Nucleus accumbens (tissue), 56 donors: ENCODE results near the gene SGTA.
"Not testable (repeated sequence)": the region's sequence is repeated elsewhere in the genome, so short reads cannot be mapped to it uniquely, and the experiment has no call there.

Experiments
- DNase-seq, 56 donors: peaks; one replicate each; lab custom pipeline; 2025; lab: John Stamatoyannopoulos, UW

The SGTA gene

DNA sequence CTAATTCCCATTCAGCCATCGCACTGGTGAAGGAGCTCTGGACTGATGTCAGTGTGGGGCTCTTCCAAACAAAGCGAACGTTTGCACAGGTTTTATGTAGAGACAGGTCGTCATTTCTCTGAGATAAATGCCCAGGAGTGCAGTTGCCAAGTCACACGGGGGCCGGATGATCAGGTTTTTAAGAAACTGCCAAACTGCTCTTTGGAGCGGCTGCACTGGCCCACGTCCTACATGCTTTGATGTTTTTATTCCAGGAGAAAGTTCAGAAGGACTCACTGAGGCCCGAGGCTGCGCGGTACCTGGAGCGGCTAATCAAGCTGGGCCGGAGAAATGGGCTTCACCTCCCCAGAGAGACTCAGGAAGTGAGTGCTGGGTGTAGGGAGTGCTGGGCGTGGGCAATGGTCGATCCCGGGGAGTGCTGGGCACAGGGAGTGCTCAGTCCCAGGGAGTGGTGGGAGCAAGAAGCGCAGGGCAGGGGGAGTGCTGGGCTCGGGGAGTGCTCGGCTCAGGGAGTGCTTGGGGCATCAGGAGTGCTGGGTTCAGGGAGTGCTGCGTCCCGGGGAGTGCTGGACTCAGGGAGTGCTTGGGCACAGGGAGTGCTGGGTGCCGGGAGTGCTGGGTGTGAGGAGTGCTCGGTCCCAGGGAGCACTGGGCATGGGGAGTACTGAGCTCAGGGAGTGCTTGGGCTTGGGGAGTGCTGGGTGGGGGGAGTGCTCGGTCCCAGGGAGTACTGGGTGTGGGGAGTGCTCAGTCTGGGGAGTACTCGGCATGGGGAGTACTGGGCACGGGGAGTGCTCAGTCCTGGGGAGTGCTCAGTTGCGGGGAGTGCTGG lies 13.0 kb upstream of the SGTA start:
- DNase-seq = no peak

DNA sequence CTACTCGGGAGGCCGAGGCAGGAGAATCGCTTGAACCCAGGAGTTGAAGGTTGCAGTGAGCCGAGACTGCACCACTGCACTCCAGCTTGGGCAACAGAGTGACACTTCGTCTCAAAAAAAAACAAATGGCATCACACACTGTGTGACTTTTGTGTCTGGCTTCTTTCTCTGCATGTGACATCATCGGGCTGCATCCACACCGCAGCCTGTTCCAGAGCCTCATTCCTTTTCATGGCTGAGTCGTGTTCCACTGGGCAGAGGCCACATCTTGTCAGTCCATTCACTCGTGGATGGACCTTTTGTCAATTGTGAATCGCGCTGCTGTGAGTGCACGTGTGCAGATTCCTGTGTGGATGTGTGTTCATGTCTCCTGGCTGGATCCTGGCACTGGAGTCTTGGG lies 10.5 kb upstream of the SGTA start:
- DNase-seq = no peak

DNA sequence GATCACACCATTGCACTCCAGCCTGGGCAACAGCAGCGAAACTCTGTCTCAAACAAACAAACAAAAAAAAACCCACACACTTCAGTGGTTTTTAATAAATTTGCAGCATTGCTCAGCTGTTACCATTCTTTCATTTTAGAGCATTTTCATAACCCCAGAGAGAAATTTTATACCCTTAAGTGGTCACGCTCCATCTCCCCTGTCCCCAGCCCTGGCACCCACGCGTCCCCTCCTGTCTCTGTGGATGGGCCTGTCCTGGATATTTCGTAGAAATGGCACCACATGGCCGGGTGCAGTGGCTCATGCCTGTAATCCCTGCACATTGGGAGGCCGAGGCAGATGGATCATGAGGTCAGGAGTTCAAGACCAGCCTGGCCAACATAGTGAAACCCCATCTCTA lies 10.1 kb upstream of the SGTA start:
- DNase-seq = no peak

DNA sequence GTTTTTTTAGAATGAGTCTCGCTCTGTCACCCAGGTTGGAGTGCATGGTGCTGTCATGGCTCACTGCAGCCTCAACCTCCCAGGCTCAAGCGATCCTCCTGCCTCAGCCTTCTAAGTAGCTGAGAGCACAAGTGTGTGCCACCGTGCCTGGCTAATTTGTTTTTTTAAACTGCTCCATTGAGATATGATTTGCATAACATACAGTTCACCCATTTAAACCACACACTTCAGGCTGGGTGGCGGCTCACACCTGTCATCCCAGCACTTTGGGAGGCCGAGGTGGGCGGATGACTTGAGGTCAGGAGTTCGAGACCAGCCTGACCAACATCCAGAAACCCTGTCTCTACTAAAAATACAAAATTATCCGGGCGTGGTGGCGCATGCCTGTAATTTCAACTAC lies 9.6 kb upstream of the SGTA start:
- DNase-seq = not testable (repeated sequence)

DNA sequence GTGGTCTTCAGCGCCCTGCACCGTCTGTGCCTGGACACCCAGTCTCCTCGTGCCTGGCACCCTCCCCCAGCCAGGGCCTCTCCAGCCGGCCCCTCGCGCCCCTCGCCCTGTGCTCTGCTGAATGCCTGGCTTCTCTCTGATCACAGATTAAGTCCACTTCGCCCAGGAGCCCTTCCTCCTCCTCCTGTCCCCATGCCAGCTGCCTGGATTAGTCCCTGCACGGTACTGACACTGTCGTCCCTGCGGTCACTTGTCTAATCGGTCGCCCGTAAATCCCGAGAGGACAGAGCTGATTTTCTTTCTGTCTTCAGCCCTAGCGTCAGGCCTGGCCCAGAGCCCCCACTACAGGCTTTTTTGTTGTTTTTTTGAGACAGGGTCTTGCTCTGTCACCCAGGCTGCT lies 8.8 kb upstream of the SGTA start:
- no peak for DNase-seq

DNA sequence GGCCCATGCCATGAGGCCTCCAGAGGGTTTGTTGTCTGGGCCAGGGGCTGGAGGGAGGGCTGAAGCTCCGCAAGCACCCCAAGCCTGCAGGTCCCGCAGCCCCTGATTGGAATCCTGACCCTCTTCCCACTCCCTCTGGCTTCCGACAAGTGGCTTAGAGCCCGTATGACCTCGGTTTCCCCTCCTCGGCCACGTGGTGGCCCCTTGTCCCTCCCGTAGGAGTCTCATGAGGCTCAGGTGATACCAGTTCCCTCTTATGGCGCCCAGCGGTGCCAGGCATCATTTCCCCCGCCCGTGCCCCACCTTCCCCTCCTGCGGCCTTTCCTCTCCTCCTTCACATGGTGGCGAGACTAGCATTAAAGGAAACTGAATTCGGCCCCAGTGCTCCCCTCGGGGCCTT lies 8.4 kb upstream of the SGTA start:
- no peak for DNase-seq

DNA sequence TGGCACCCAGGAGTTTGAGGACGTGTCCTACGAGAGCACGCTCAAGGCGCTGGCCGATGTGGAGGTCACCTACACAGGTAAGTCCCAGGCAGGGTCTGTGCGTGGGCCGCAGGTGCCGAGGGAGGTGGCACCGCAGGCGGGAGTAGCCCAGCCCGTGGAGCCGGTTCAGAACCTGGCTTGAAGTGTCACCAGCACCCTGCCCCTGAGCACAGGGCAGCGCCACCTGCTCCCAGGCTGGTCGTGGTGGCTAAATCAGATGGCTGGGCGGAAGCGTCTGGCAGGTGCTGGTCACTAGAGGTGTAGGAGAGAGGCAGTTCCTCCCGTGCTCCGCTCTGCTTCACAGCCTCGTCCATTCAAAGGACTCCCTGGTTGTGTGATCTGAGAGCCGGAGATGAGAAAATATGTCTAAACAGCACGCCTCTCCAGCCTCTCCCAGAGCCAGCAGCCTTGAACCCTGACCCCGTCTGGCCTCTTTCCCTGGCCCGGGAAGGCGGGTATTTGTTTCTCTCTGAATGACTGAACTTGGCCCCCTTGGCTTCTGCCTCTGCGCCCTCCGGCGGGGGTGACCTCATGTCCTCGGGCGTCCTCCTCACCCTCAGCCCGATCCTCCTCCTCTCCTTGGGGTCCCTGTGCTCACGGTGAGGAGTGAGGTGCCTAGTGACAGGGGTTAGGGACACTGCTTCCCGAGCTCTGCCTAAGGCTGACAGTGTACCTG lies 7.6 kb upstream of the SGTA start:
- DNase-seq = no peak

DNA sequence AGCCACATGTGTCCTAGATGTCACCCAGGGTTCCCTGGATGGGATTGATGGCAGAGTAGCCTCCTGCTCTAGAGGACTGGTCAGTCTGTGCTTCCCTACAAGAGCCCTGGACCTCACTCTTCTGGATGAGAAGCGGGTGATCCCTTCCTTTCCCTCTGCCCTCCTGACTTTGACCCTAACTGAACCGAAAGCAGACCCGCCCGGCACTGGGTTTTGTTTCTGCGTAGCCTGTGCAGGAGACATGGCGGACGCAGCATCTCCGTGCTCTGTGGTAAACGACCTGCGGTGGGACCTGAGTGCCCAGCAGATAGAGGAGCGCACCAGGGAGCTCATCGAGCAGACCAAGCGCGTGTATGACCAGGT lies 7.1 kb upstream of the SGTA start:
- DNase-seq = no peak

DNA sequence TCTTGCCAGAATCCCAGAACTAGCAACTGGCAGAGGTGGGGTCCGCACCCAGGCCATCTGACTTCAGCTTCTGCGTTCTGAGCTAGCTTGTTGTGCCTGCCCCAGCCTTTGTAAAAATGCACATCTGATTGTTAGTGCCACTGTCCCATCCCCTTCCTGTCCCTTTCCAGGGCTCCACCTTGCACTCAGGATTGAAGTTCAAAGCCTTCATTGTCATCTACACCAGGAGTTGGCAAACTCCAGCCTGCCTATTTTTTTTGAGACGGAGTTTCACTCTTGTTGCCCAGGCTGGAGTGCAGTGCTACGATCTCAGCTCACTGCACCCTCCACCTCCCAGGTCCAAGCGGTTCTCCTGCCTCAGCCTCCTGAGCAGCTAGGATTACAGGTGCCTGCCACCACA lies 5.2 kb upstream of the SGTA start:
- DNase-seq = no peak

DNA sequence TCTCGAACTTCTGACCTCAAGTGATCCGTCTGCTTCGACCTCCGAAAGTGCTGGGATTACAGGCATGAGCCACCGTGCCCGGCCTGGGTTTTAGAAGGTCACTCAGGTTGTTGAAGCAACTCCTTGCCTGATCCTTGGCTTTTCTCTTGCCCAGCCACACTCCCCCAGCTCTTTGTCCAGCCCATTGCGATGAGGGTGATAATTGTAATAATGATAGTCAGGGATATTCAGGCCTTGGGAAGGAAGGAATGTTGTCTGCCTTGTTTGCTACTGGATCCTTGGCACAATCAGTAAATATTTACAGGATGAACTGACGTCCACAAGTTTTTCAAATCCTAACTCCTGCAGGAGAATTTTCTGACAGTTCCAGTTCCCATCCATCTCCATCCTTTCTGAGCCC lies 4.0 kb upstream of the SGTA start:
- no peak for DNase-seq

DNA sequence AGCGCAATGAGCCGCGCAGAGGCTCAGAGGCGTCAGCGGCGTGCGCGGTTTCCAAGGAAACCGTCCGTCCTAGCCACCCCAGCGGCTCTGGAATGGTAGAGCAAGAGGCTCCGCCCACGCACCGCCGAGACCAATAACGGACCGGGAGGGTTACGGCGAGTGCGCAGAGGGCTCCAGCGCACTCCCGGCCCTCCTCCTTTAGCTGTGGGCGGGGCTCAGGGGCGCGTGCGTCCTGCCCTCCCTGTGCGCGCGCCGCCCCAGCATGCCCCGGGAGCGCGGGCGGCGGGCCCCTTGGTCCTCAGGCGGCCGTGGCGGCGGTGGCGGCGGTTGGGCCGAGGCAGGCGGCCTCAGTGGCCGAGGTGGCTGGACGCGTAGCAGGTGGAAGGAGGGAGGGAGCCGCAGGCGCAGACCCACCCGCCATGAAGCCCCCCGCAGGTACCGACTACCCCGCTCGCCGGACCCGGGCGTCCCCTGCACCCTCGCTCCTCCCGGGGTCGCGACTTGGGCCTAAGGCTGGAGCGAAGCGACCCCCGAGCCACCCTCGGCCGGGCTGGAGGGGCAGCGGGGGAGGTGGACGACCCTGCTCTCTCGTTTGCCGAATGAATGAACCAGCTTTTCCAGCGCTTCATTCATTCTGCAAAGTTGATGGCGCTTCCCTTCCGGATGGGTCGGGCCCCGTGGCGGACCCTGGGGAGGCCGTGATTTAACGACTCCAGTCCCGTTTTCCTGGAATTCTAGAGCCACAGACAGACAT lies 2.3 kb upstream of the SGTA start, which contains the start of gene THOP1:
THOP1 (plus strand) TSS at position 260 of the 754 bp plus-strand sequence; CDS start at position 420, 160 bp downstream.
- peak; percentile 54 to 99 (median 95) for DNase-seq

DNA sequence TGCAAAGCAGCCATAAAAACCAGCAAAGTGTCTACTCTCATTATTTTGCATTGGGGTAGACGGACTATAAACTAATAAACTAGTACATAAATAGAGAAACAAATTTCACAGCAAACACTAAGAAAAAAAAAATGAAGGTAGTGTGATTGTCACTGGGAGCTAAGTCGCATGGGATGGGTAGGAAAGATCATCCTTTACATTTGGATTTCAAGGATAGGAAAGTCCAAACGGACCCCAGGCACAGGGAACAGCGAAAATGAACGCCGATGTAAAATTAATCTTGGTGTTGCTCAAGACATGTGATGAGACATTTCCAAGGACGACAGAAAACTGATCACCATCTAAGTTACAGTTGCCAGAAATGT lies 690 bp upstream of the SGTA start:
- DNase-seq = no peak

DNA sequence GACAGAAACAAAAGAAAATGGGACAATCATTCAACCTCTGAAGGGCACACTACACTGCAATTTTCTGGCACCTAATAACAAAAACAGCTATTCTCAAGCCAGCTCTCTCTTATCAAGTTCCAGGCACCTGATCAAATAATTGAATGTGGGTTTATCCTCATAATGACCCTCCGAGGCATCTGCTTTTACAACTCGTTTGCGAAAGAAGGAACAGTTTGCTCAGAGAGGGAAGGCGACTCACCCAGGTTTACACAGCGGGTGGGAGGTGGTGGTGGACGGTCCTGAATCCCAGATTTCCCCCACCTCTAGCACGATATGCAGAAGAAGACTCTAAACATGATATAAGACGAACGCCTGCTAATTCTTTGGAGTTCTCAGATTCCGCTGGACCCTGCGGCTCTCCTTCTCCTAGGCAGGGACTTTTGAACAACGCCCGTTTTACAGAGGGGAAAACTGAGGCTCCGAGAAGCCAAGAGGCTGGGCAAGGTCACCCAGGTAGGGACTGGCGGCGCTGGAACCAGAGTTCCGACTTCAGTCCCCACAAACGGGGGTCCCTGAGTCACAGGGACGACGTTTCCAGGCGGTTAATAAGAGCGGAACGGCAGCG lies 641 bp downstream of the SGTA start:
- no peak for DNase-seq

DNA sequence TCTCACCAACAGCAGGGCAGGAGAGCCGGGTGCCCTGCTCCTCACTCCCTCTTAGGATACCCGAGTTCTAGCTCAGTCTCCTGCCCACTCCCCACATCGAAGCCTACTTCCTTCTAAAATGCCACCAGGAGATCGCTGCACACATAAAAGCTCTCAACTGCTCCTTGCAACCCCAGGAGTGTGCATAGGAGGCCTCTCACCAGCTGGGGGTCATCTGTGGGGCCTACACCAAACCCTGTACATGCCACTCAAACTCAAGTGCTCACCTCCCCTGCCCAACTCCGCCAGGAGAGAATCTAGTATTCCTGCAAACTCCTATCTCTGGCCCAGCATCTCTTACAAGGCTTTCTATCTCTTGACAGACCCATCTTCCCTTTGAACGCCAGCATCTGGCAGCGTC lies 2.8 kb downstream of the SGTA start:
- no peak for DNase-seq

DNA sequence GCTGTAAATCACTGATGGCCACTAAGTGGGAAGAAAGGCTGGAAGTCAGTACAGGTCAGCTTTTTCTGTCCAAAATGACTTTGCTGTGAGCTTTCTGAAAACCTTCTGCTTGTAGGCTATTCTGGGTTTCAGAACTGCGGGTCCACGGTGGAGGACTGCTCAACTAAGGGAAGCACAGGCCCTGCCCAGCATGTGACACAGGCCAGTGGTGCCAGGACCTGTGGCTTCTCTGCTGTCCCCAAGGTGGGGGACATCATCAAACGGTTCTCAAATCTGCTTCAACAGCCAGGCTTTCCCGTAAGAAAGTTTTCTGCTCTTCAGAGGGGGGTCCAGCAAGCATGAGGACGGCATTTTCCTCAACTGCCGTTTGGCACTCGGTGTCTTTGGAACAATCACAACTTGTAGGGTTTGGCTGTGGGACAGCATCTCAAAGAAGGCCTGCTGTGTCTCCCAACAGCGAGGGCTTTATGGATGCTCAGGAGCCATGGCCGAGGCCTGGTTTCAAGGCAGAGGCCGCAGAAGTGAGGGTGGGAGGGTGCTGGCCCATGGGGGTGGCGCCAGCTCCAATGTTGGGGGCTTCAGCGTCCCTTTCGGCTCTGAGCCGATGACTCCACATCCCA lies 3.8 kb downstream of the SGTA start:
- DNase-seq = peak in 48 of 56 donors; percentile 5 to 75 (median 56)

DNA sequence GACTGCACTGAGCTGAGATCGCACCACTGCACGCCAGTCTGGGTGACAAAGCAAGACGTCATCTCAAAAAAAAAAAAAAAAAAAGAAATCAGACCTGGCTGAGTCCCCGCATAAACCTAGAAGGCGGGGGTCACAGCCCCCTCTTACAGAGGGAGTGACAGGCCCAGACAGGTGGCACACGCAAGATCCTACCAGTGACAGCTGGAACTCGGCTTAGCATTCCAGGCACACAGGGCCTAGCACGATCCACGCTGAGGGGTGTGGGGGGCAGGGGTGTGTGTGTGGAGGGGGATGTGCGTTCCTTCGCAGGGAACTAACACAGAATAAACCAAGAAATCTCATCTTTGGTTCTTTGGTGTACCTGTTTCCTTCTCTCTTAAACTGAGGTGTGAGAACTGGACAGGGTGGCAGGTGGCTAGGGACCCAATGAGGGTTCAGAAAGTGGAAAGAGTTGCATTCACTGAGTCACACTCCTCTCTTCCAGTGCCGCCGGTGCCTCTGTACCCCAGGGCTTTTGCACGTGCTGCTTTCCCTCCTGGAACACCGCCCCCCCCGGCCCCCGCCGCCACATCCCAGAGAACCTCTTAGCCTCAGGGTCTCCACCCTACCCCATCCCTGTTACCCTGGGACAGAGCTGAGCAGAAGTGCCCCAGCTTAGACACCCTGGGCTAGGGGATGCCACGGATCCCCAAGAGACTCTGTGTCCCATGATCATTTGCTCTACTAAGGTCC lies 5.0 kb downstream of the SGTA start:
- no peak for DNase-seq

DNA sequence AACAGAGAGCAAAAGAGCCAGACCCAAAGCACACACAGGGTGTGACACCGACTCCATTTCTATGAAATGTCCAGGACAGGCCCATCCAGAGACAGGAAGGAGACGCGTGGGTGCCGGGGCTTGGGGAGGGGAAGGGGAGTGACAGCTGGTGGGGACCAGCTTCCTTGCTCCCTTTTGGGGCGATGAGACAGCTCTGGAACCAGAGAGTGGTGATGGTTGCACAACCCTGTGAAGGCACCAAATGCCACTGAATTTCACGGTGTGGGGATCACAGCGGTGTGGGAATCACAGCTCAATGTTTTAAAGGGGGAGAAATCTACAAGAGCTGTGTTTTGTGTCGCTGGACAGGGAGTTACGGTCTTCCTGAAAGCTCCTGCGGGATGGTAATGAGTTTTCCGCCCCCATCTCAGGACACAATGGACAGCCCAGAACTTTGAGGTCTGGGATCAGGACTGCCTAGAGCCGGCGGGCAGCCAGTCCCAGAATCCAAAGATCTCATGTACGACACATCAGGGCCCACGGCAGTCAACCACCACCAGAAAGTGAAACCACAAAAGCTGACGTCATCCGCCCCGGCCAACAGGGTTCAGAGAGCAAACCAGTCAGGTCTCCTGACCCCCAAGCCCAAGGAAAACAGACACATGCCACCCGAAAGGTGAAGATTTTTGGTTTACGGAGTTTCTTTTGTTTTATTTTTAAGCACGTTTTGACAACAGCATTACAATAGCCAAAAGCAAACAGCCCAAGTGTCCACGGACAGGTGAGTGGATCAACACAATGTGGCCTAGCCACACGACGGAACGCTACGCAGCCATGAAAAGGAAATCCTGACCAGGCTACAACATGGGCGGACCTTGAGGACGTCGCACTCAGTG lies 7.3 kb downstream of the SGTA start:
- DNase-seq = peak in 19 of 56 donors; percentile 4 to 61 (median 15)

DNA sequence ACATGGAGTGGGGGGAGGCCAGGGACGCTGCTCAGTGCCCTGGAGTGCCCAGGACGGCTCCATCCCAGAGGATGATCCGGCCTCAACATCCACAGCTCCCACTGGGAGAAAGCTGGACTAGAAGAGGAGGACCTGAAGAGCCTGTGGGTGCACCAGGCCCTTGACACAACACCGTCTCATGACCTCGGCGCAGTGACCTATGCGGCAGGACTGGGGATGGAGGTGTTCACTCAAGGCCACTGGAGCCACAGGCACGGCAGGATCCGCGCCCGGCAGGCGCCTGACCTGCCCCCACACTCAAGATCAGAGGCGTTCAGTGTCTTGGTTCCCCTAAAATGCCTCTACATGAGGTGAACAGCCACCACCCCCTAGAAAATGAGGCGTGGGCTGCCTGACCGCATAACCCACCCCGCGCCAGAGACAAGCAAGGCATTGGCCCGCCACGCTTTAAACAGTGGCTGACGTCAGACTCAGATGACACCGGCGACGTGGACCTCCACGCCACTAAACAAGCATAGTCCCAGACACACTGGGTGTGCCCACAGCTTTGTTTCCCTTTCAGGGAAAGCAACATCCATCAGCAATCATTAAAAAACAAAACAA lies 8.0 kb downstream of the SGTA start:
- peak in 12 of 56 donors; percentile 14 to 51 (median 29) for DNase-seq
